GM20000 (cell line): ENCODE measurements around the gene LRP10.
A peak's percentile ranks its signal among the peaks of the same experiment; 100 is the strongest.

Experiments used
- DNase-seq: peaks from one replicate; pipeline ENCODE4 v3.0.0; 2012; ENCODE audit warnings: low spot score
- CTCF ChIP-seq: IDR thresholded peaks from 2 replicates; pipeline ENCODE4 v1.5.1; 2012; ENCODE audit warnings: mild to moderate bottlenecking, control low read depth; ENCODE audit errors: extremely low read depth, missing control alignments

The LRP10 gene

GRCh38 chr14:22875748-22876319 lies 4.3 kb downstream of the LRP10 start:
- DNase-seq: no peak
- TF ChIP-seq CTCF: no peak

GRCh38 chr14:22877000-22877501 lies 5.5 kb downstream of the LRP10 start:
- no peak for DNase-seq
- TF ChIP-seq CTCF: no peak

GRCh38 chr14:22878271-22879246 lies 7.0 kb downstream of the LRP10 start:
- no peak for TF ChIP-seq CTCF
- DNase-seq: peak; percentile 6

GRCh38 chr14:22882064-22882463 lies 10.5 kb downstream of the LRP10 start:
- no peak for TF ChIP-seq CTCF
- DNase-seq: no peak

- DNase-seq: peak; percentile 56
- TF ChIP-seq CTCF: no peak
These were observed 11.1 kb downstream of the LRP10 start for GRCh38 chr14:22882529-22883172.

GRCh38 chr14:22883173-22883976 lies 11.8 kb downstream of the LRP10 start, which contains the start of gene REM2:
Gene REM2, plus strand, starts transcription at chr14:22883222. Its CDS starts 66 bp downstream, at chr14:22883288.
- DNase-seq: peak; percentile 21
- no peak for TF ChIP-seq CTCF
